Cortex of kidney (tissue), 1 donor: ENCODE measurements around the gene SCYGR3.
"Not testable (repeated sequence)": the region's sequence is repeated elsewhere in the genome, so short reads cannot be mapped to it uniquely, and the experiment has no call there.

ENCODE experiments used
- DNase-seq: peaks from one replicate; lab custom pipeline; 2025; lab: John Stamatoyannopoulos, UW

The SCYGR3 gene

GRCh38 chr2:227613272-227613660, 1.4 kb downstream of the SCYGR3 start:
- DNase-seq, result no peak

DNA sequence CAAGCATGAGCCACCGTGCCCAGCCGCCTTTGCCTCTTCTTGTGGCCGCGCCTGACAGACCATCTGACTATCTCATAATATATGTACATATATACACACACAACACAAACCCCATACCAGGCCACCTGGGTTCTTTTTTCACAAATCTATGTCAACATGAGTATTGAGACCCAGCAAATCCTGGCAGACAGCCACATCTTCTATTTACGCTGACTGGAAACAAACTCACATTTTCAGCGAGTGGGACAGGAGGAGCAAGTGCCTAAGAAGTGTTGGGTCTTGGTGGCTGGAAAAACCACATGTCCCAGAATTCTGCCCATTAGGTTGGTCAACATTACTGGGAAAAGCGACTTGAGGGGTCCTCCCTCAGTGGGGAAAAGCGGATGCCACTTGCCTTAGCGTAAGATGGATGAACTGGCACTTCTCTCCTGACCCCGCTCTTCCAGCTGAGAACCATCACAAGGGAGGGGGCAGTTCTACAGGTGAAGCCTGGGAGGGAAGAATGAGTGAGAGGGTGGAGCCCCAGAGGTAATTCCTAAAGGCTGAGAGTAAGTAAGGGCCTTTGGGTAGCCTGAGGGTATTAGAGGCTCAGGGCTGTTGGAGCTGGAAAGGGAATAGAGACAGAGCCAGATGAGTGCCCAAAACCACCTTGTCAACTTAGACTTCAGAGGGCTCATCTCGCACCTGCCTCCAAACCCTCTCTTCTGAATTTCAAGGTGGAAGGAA, 1.9 kb downstream of the SCYGR3 start:
- no peak for DNase-seq

GRCh38 chr2:227610123-227610522, 4.5 kb downstream of the SCYGR3 start:
- DNase-seq, result no peak

DNA sequence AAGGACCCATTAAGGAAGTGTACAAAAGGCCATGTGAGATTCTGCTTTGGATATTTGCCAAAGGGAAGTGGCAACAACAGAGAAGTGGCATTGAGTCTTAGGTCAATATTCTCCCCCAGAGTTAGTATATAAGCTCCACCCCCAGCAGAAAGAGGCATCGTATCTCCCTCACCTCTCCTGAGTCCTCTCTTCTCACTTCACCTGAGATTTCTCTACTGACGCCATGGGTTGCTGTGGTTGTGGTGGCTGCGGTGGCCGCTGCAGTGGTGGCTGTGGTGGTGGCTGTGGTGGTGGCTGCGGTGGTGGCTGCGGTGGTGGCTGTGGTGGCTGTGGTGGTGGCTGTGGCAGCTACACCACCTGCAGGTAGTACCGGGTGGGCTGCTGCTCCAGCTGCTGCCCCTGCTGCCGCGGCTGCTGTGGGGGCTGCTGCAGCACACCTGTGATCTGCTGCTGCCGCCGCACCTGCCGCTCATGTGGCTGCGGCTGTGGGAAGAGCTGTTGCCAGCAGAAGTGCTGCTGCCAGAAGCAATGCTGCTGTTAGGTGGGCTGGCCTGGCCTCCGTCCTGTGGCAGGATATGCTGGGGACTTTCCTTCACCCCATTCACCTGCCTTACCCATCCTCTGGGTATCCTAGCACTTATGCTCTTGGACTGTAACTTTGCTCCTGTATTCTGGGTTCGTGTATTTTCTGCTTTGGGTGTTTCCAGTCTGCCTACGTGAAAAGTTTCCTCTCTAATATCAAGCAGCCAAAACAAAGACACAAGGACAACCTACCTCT, 5.9 kb downstream of the SCYGR3 start:
- no peak for DNase-seq

GRCh38 chr2:227607941-227608340, 6.7 kb downstream of the SCYGR3 start:
- no peak for DNase-seq

DNA sequence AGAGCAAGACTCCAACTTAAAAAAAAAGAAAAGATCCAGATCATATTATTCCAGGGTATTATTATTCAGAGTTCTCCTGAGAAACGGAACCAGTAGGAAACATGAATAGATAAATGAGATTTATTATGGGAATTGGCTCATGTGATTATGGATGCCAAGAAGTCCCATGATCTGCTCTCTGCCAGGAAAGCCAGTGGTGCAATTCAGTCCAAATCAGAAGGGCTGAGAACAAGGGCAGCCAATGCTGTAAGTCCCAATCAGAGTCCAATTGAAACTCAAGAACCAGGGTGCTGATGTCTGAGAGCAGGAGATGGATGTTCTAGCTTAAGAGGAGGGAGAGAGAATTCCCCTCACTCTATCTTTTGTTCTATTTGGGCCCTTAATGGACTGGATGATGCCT, 8.2 kb downstream of the SCYGR3 start:
- no peak for DNase-seq

DNA sequence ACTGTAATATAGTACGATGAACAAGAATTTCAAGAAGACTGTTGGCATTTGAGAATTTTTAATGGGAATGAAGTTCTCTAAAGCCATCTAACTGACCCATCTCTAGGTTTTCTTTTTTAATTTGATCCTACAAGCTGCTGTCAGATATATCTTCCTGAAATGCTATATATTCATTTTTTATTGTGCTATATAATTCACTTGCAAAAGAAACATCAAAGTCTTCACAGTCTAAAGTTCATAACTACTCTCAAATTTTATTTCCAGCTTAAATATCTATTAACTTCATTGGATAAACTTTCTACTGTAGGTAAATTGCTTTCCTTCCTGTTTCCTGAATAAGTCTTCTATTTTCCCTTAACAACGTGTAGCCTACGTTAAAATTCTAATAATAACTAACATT, 12.3 kb downstream of the SCYGR3 start:
- DNase-seq, result no peak

DNA sequence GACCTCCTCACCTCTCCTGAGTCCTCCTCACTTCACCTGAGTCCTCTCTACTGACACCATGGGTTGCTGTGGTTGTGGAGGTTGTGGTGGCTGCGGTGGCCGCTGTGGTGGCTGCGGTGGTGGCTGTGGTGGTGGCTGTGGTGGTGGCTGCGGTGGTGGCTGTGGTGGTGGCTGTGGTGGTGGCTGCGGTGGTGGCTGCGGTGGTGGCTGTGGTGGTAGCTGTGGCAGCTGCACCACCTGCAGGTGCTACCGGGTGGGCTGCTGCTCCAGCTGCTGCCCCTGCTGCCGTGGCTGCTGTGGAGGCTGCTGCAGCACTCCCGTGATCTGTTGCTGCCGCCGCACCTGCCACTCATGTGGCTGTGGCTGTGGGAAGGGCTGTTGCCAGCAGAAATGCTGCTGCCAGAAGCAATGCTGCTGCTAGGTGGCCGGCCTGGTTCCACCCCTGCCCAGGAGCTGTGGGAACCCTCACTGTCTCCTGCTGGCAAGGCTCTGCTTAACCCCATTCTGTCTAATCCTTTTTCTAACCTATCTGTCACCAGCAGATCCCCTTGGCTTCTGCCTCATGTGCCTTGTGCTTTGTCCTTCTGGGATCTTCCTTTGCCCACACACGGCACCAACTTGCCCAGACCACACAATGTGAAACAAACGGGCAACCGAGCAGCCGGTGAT, 15.7 kb downstream of the SCYGR3 start, which contains the start of gene SCYGR2:
TSS of gene SCYGR2 (plus strand) at position 59 of the 669 bp plus-strand sequence. CDS start at position 59, 0 bp downstream.
- DNase-seq, result not testable (repeated sequence)

DNA sequence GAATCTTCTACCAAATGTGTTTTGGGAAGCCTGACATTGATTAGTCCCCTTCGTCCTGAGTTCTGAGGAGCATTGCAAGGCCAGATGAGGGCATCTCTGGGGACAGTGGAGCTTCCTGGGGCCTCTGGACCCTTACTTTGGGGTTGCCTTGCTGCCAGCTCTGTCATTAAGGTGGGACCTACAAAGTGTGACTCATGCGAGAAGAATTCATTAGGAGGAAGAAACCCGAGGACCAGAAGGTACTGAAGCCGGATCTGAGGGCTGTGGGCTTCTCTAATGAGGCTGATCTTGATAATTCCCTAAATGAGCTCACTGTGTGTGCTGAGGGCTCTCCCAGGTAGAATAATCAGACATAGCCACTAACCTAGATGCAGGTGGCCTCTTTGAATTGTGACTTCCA, 16.6 kb downstream of the SCYGR3 start:
- no peak for DNase-seq

DNA sequence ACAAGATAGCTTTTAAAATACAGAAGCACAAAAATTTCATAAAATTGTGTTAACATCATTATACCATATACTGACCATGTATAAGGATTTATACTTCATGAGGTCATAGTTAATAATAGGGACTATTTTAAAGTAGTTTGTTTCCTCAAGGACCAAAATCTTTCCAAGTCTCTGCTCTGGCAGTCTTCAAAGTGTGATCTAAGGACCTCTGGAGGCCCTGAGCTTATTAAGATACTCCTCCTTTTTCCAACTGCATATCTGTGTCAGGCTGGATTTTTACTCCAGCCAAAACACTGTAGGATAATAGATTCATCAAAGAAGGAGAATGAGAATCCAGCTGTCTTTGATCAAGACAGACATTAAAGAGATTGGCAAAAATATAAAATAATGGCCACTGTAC, 17.6 kb downstream of the SCYGR3 start:
- no peak for DNase-seq

DNA sequence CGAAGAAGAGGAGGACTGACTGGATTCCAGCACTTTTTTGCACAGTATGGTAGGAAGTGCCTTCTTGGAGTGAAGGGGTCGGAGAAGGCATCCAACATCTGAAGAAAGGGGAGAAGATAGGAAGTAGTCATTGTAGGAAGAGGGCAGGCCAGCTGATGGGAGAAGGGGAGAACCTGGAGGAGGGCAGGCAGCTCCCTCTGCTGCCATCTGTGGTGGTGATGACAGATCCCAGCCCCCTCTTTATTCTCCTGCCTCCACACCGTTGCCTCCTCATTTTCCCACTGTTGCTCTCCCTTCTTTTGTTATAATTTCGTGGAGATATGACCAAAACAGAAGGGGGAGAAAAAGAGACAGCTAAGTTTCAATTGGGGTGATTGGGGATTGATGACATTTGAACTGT, 18.8 kb downstream of the SCYGR3 start:
- DNase-seq, result no peak

DNA sequence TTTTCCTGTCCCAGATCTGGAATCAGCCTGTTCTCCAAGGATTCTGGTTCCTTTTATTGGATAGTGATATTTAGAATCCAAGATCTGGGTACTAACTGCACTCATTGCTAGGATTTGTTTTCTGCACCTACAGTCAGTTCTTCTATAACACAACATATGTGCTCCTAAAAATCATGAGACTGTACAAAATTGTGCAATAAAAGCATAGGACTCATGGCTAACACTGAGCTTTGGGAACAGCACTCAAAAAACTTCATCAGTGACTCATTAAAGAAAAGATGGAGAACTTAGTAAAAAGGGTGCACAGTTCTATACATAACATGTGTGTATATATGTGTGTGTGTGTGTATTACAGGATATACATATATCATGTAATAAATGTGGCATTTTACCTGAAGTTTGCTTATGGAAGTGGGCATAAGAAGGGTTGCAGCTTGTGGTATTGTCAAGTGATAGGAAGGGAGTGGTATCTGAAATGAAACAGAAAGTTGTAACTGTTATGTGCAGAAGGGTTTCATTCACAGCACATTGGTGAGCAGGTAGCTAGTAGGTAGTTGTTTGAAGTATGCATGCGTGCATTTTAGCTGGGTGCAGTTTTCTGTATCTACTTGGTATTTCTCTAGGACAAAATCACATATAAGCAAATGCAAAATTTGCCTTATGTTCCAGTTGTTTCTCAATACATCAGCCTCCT, 21.8 kb downstream of the SCYGR3 start:
- no peak for DNase-seq

GRCh38 chr2:227582369-227582768, 32.3 kb downstream of the SCYGR3 start:
- no peak for DNase-seq

DNA sequence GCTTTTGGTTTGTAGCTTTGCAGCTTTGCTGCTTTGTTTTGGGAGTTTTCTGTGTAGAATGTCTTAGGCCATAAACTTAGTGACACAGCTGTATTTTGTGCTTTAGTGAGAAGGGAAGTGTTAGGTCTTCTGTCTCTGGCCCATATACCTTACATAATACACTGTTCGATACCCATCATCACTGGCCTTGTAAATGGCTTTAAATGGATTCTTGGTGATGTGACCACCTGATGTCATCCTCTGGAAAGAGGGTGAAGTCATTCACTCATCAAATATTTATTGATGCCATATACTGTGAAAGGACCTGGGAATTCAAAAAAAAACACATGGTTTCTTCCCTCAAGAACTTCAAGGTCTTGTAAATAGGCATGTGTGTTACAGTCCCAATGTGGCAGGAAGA, 34.8 kb downstream of the SCYGR3 start:
- no peak for DNase-seq

GRCh38 chr2:227578642-227579041, 36.0 kb downstream of the SCYGR3 start:
- no peak for DNase-seq

DNA sequence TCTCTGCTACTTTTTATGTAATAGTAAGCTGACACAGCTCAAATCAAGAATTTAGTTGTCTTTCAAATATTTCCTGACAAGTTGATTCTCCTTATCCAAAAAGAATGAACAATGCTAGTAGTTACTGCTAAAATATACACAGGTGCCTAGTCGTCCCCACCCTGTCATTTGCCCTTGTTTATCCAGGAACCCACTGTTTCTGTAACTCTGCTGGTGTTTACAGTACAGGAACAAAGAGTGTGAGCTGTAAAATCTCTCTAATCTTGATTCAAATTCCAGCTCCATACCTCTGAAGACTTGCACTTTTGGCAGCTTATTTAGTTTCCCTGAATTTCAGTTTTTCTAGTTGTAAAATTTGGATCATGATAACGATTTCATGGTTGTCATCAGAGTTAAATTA, 37.1 kb downstream of the SCYGR3 start:
- DNase-seq, result no peak

DNA sequence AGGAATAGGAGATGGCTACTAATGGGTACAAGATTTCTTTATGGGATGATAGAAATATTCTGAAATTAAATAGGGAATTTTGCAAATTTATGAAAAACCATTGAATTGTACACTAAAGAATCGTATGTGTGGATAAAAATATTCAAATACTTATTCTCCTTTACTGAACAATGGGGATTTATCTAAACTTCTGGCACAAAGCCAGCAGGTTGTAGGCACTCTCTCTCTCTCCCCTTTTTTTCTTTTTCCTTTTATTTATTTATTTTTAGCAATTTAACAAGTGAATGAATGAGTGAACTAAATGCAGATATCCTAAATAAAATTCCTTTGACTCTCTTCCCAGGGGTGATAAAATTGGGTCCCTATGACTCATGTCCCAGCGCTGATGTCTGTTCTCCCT, 37.8 kb downstream of the SCYGR3 start:
- DNase-seq, result no peak

GRCh38 chr2:227576110-227576509, 38.5 kb downstream of the SCYGR3 start:
- no peak for DNase-seq

- DNase-seq, result no peak
Measured at GRCh38 chr2:227570615-227571014, 44.0 kb downstream of the SCYGR3 start.

GRCh38 chr2:227568852-227569169, 45.8 kb downstream of the SCYGR3 start:
- DNase-seq, result no peak

GRCh38 chr2:227566012-227566411, 48.6 kb downstream of the SCYGR3 start:
- DNase-seq, result no peak

GRCh38 chr2:227565080-227565479, 49.6 kb downstream of the SCYGR3 start:
- DNase-seq, result no peak
